AG09309 (cell line): ENCODE data around the gene CTRL.

ENCODE experiments used
- DNase-seq: peaks from one replicate; pipeline ENCODE4 v3.0.0-alpha.2; 2010; ENCODE audit warnings: low read depth
- H3K4me3 ChIP-seq: 2 replicates; pipeline ENCODE4 v1.5.1; 2011; ENCODE audit warnings: mild to moderate bottlenecking, low read depth, low read length, moderate library complexity; ENCODE audit not compliant: control insufficient read depth
- CTCF ChIP-seq: IDR thresholded peaks from 2 replicates; pipeline ENCODE4 v1.5.1; 2011; ENCODE audit warnings: mild to moderate bottlenecking, low read depth, low read length, inconsistent platforms; ENCODE audit not compliant: insufficient read depth, control insufficient read depth; ENCODE audit errors: missing control alignments

The CTRL gene

DNA sequence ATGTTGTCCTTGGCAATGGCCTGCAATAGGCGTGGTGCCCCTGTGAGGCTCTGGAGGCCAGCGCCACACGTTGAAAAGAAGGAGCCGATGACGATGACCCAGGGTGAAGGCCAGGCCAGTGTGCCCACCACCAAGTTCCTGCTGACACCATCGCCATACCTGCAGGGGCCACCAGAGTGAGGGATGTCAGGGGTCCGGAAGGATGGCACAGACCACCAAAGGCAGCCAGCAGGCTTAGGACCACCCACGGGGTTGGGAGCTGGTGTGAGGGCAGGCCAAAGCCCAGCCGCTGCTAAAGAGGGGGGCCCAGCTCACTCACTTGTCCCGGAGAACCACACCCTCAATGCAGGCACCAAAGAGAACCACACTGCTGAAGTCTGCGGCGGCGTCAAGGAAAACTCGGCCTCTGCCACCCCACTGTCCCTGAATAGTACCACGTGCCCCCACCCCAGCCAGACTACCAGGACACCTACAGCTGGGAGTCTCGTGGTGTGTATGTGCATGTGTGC, 18.7 kb upstream of the CTRL start:
- no peak for DNase-seq
- TF ChIP-seq CTCF: no peak
- H3K4me3 ChIP-seq: no peak overlapping the region

GRCh38 chr16:67949645-67950044, 18.0 kb upstream of the CTRL start:
- DNase-seq: no peak
- no peak overlapping the region for H3K4me3 ChIP-seq
- TF ChIP-seq CTCF: no peak

DNA sequence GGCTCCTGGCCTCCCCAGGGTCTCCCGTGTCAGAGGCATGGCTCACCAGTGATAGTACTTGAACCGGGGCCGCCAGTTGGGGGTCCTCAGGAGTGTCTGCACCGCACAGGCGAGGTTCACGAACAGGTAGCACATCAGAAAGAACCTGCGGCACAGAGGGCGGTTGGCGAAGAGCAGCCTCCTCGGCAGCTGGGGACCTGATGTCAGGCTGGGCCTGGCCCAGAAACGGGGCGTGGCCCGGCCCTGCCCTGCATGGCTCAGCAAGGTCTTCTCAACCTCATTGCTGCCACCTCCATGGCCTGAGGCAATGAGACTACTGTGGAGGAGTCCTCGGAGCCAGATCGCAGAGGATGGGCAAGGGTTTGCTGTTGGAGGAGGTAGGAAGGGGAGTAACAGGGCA, 16.4 kb upstream of the CTRL start:
- no peak for TF ChIP-seq CTCF
- no peak overlapping the region for H3K4me3 ChIP-seq
- DNase-seq: no peak

DNA sequence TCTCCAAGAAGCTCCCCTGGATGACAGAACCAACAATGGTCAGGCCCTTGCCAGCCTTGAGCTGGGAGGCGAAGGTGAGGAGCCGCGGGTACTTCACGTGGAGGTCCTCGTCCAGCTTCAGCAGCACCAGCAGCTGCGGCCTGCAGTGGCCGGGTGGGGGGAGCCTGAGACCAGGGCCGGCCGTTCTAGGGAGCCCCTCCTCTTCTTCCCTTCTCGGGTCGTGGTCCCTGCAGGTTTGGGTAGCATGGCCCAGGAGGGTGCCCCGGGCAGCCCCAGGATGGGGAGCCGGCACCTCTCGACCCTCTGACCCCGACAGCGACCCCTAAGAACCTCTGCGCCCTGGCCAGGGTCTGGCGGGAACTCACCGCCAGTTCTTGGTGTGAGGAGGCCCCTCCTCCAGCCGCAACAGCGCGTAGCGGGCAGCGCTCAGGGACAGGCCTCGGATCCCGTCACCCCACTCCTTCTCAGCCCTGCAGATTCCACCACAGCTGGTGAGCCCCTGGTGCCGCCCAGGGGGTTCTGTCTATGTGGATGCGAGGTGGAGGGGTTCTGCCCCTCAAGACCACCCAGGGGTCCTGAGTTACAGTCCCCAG, 15.4 kb upstream of the CTRL start:
- no peak for TF ChIP-seq CTCF
- H3K4me3 ChIP-seq: no peak overlapping the region
- DNase-seq: no peak

DNA sequence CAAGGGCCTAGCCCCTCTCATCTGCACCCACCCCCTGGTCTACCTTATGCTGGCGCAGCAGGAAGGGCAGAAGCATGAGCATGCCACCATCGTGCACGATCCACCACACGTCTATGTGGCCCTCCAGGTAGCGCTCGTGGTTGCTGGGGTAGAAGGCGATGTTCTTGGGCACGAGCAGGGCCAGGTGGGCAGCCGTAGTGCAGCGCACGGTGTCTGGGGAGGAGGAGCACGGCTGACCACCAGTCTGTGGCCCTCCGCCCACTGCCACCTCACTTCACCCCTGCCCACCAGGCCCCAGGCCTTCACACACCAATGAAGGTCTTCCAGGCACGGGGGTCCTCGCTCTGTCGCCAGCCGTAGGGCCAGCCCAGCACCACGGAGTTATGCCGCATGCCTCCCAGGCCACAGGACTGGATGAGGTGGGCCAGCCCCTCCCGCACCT, 14.5 kb upstream of the CTRL start:
- DNase-seq: no peak
- H3K4me3 ChIP-seq: no peak overlapping the region
- no peak for TF ChIP-seq CTCF

GRCh38 chr16:67945392-67945933, 13.8 kb upstream of the CTRL start:
- no peak for DNase-seq
- H3K4me3 ChIP-seq: no peak overlapping the region
- no peak for TF ChIP-seq CTCF
